GM18505 (cell line): ENCODE data around the gene ENTPD3.

Experiments used
- ATAC-seq: cut with Tn5 transposase; IDR thresholded peaks from one replicate; pipeline ENCODE4 v1.9.1; 2021; ENCODE audit not compliant: unreplicated experiment
- POLR2A ChIP-seq: IDR thresholded peaks from 4 replicates; pipeline ENCODE4 v1.6.1; 2011; ENCODE audit warnings: borderline replicate concordance; ENCODE audit not compliant: insufficient read depth, insufficient read length; ENCODE audit errors: extremely low read depth

ENTPD3 gene

GRCh38 chr3:40387001-40387894 is at the start of gene ENTPD3:
Gene ENTPD3 (plus strand): TSS chr3:40387184. CDS start chr3:40388058, 874 bp downstream.
- TF ChIP-seq POLR2A, result no peak
- no peak for ATAC-seq

- TF ChIP-seq POLR2A, result no peak
- ATAC-seq, result no peak
These were observed 47.1 kb upstream of the ENTPD3 start for GRCh38 chr3:40339871-40340270.

GRCh38 chr3:40340541-40341170 is 46.3 kb upstream of the ENTPD3 start:
- ATAC-seq, result no peak
- TF ChIP-seq POLR2A, result no peak

GRCh38 chr3:40341671-40342070 is 45.3 kb upstream of the ENTPD3 start:
- no peak for TF ChIP-seq POLR2A
- ATAC-seq, result no peak

- no peak for TF ChIP-seq POLR2A
- ATAC-seq, result no peak
These were observed 36.5 kb upstream of the ENTPD3 start for GRCh38 chr3:40350529-40350928.

GRCh38 chr3:40355410-40355809 is 31.6 kb upstream of the ENTPD3 start:
- no peak for ATAC-seq
- TF ChIP-seq POLR2A, result no peak

- ATAC-seq, result no peak
- TF ChIP-seq POLR2A, result no peak
These were observed 28.5 kb upstream of the ENTPD3 start for GRCh38 chr3:40358454-40358853.

- ATAC-seq, result no peak
- TF ChIP-seq POLR2A, result no peak
These were observed 23.3 kb upstream of the ENTPD3 start for GRCh38 chr3:40363674-40364073.

GRCh38 chr3:40366203-40367162 is 20.5 kb upstream of the ENTPD3 start:
- no peak for TF ChIP-seq POLR2A
- ATAC-seq, result no peak

- no peak for TF ChIP-seq POLR2A
- ATAC-seq, result no peak
These were observed 17.3 kb upstream of the ENTPD3 start for GRCh38 chr3:40369716-40370115.

GRCh38 chr3:40377822-40378221 is 9.2 kb upstream of the ENTPD3 start:
- ATAC-seq, result no peak
- TF ChIP-seq POLR2A, result no peak

- ATAC-seq, result no peak
These were observed 7.2 kb upstream of the ENTPD3 start for GRCh38 chr3:40379674-40380306.

More at GRCh38 chr3:40379674-40380306, 7.2 kb upstream of the ENTPD3 start:
- TF ChIP-seq POLR2A, result no peak
